Neural progenitor cell (in vitro differentiated cells): ENCODE data around the gene CDK4.

Source experiments
- EZH2 ChIP-seq: fragments of 200-600 bp; sonication (generic); IDR thresholded peaks from 2 replicates; pipeline ENCODE4 v1.6.1; 2017; ENCODE audit warnings: antibody characterized with exemption, mild to moderate bottlenecking, moderate library complexity
- EZH2phosphoT487 ChIP-seq: fragments of 200-600 bp; sonication (generic); IDR thresholded peaks from 2 replicates; pipeline ENCODE4 v1.6.1; 2017; ENCODE audit warnings: antibody characterized with exemption
- TF ChIP-seq, protein P1 (sequence below): fragments of 200-600 bp; sonication (generic); IDR thresholded peaks from 2 replicates; pipeline ENCODE4 v1.5.1; 2017; ENCODE audit warnings: antibody characterized with exemption, mild to moderate bottlenecking

DNA sequence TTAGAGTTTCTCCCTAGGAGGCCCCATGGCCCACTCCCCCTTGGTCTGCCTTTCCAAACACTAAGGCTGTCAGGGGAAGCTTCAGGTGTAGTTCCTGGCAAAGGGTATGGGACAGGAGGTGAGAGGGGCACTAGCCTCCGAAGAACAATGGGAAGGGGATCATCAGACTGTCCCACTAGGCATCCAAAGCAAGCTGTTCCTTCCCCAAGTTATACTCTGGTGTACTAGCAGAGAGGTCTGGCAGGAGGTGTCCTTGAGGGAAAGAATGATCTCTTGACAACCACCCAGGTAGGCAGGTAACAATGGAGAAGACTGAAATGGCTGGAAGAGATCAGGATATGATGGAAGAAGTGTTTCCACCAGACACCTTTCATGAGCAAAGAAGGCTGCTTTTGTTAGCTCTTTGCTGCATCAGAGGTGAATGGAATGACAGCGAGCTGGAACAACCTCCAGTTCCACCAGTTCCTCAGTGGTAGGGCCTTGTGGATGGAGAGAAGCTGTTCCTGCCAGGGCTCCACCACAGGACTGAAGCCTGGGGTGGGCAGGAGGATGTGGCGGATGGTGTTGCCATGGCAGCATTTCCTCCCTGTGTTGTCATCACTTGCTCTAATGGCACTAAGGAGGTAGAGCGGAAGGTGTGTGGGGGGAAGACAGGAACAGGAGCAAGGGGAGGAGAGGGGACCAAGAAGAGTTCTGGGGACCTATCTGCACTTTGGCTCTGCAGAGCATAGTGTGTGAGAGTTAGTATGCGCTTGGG lies 11.3 kb downstream of the CDK4 start:
- TF ChIP-seq, protein P1, sequence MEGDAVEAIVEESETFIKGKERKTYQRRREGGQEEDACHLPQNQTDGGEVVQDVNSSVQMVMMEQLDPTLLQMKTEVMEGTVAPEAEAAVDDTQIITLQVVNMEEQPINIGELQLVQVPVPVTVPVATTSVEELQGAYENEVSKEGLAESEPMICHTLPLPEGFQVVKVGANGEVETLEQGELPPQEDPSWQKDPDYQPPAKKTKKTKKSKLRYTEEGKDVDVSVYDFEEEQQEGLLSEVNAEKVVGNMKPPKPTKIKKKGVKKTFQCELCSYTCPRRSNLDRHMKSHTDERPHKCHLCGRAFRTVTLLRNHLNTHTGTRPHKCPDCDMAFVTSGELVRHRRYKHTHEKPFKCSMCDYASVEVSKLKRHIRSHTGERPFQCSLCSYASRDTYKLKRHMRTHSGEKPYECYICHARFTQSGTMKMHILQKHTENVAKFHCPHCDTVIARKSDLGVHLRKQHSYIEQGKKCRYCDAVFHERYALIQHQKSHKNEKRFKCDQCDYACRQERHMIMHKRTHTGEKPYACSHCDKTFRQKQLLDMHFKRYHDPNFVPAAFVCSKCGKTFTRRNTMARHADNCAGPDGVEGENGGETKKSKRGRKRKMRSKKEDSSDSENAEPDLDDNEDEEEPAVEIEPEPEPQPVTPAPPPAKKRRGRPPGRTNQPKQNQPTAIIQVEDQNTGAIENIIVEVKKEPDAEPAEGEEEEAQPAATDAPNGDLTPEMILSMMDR = no peak
- no peak for TF ChIP-seq EZH2phosphoT487
- TF ChIP-seq EZH2 = no peak
